Activated T-cell treated with anti-CD3 and anti-CD28 coated beads for 24 hours (primary cell): Measurements from ENCODE around the gene ERG.

Source experiments
- DNase-seq: peaks from one replicate; pipeline ENCODE4 v3.0.0-alpha.2; 2020; ENCODE audit warnings: low read depth

Gene ERG

DNA sequence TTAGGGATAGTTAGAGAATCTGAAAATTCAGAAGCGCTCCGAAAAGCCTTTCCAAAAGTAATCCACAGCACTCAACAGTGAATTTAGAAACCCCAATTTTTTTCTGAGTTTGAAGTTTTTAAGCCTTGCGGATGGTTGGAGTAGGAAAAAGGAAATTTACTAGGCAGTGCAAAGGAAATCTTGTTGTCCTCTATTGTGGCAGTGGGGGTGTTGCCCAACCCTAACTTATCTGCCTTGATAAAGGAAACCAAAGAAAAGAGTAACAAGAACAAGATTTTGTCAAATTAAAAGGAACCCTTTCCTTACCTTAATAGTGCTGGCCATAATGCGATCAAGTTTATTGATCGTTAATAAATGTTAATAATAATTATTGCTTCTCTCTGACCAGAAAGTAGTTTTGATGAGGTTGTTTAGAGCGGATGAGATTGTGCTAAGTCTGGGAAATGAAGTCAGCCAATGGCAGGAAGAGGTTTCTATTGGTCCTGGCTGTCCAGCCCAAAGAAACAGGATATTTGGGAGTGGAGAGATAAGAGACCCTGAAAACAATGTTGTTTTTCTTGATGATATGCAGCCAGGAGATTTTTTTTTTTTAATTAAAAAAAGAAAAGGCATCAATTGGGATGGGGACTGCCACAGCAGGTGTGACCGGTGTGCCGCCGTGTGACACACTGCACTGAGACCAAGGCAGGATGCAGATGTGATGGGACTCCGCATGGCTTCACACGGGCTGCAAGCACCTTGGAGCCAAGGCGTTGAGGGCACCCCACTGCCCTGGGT, at the start of gene ERG:
ERG (minus strand) TSS at position 421 of the 777 bp plus-strand sequence; CDS start at position 324, 97 bp downstream.
- no peak for DNase-seq

GRCh38 chr21:38544661-38545060, 46.4 kb upstream of the ERG start:
- DNase-seq = no peak

GRCh38 chr21:38542263-38542662, 44.0 kb upstream of the ERG start:
- DNase-seq = no peak

DNA sequence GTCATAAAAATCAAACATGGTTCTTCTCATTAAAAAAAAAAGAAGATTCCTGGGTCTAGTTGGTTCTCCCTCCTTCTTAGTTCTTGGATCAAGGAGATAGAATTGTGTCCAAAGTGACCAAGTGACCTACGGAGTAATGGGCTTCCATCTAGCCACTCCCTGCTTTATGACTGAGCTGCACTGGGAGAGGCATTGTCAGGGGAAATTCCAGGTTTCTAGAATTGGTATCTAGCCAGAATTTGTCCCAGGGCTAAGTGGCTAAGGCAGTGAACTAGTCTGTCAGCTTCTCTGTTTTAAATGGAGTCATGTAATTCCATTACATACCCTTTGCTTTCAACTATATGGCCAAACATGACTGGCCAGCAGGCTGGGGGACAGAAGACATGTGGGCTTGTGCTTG, 40.1 kb upstream of the ERG start:
- no peak for DNase-seq

DNA sequence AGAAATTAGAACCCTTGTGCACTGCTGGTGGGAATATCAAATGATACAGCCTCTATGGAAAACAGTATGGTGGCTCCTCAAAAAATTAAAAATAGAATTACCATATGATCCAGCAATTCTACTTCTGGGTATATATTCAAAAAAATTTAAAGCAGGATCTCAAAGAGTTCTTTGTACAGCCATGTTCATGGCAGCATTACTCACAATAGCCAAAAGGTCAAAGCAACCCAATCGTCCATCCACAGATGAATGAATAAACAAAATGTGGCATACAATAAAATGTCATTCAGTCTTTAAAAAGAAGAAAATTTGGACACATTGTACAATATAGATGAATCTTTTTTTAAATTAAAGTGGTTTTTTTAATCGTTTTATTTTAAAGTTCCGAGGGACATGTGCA, 36.3 kb upstream of the ERG start:
- DNase-seq = no peak

- no peak for DNase-seq
Measured at GRCh38 chr21:38533887-38534286, 35.6 kb upstream of the ERG start.

DNA sequence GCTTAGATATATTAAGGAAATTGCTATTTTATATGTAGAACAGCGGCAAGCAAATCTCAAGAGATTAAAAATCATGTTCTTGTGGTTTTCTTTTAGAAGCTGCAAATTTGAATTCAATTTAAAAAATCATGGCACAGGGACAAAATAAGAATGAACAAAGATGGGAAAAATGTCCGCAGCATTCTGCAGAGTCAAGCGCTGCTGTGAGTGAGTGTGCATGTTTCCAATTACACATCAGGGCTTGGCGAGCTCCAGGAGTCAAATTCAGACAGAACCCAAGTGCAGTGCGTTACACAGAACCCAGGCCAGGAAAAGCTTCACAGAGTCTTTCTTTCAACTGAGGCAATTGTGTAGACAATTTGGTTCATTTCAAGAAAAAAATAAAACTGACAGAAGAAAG, 33.3 kb upstream of the ERG start:
- DNase-seq = no peak

DNA sequence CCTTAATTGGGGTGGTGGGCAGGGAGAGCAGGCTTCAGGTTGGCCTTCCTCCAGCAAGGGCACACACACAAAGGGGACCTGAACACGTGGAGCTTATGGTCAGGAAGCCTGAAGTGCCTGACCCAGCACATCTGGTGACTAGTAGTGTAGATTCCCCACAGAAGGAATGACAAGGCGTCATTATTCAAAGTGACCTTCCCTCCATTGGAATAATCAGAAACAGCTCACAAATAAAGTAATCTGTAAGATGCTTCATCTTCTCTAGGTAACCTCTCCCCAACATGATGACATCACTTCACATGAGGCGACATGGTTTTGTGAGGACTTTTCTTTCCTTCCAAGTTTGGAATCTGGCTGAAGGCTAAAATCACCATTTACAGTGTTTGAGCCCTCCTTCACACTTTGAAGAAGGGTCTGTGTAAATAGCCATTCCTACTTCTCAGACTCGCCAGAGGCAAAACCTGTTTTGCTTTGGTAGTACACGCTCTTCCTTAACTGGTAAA, 32.8 kb upstream of the ERG start:
- no peak for DNase-seq

DNA sequence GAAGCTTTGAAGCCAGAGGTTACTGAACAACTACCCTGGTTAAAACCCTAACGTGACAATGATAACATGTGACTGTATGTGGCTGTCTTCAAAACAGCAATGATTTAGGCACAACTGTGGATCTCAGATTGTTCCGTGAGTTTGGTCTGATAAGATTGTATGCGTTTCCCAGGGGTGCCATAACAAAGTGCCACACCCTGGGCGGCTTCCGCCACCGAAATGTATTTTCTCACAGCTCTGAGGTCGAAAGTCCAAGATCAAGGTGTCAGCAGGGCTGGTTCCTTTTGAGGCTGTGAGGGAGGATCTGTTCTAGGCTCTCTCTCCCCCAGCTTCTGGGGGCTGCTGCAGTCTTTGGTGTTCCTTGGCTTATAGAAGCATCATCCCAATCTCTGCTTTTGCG, 29.5 kb upstream of the ERG start:
- DNase-seq = no peak

GRCh38 chr21:38525454-38525853, 27.2 kb upstream of the ERG start:
- no peak for DNase-seq

- DNase-seq = no peak
Measured at GRCh38 chr21:38524168-38525153, 26.2 kb upstream of the ERG start.

GRCh38 chr21:38520511-38520910, 22.2 kb upstream of the ERG start:
- no peak for DNase-seq

GRCh38 chr21:38511662-38512243, 13.5 kb upstream of the ERG start:
- DNase-seq = no peak

- DNase-seq = no peak
Measured at GRCh38 chr21:38511198-38511597, 12.9 kb upstream of the ERG start.

GRCh38 chr21:38507374-38507942, 9.2 kb upstream of the ERG start:
- no peak for DNase-seq

DNA sequence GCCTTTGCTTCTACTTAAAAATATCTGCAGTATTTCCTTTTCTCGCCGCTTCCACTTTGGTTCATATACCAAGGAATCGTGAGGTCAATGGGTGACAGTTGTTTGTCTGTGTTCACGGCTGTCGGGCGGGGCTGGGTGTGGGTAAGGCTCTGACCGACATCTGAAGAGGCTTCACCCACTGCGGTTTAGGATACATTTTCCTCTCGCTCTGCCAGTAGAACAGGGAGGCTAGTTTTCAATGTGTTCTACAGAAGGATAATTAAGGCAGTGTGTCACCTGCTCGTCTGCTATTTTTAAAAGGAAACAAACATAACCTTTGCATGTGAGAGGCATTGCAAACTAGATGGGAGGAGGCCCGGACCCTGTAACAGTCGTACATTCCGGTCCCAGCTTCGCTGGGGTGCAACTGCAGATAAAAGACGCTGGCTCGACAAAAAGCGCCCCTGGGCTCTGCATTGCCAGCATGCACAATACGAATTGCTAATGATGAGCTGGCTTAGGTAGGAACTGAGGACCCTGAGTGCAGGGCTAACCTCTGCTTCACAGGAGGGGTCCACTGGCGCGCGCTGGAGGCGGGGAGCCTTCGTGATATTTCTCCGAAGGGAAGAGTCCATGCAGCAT, 8.5 kb upstream of the ERG start:
- no peak for DNase-seq

DNA sequence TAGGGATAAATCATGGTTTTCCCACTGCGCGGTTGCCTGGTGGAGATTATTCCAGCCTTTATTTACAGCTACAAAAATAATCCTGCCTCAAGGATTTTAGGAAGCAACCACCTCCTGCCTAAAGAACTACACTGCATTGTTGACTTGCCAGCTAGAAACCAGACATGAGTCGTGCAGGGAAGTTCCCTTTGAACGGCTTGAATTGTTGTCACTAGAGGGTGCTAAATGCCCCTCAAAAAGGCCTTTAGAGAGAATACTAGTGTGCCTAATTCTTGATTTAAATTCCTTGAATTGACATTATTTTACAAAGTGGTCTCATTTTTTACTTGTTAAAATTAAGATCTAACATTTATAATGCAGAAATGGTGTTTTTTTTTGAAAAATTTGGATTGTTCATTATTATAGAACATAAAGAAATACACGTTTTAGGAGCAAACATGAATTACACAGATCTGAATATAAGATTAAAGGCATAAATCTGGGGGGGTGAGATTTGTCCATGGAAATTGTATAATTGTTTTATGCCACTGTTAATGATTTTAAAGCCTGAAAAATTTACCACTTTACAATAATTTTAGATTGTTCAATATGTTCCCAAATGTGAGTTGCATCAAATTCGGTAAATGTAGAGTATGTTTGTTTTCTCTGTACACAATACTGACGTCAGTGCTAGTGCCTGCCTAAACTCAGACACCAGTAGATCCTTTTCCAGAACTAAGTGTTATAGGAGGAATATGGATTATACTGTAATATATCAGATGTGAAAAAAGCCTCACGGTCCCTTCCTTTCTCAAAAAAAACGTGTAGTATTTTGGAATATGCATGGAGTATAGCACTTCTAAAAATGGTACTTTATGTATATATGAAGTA, 7.6 kb upstream of the ERG start:
- no peak for DNase-seq

- no peak for DNase-seq
Measured at GRCh38 chr21:38504066-38504465, 5.8 kb upstream of the ERG start.

DNA sequence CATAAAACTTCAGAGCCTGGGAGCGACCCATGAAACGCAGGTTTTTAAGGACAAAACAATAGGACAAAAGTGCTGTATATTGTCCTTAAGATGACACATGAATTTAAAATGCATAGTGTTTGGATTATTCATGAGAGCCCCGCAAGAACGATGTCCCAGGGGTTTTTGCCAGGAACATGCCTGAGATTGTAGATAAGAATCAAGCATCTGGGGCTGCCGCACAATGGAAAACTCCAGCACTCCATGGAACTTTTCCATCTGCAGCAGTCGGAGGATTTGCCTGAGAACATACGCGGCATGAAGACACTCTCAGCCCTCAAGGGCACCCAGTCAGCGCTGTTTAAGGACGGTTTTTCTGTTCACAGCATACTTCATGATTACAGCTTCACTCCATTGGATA, 5.3 kb upstream of the ERG start:
- no peak for DNase-seq

DNA sequence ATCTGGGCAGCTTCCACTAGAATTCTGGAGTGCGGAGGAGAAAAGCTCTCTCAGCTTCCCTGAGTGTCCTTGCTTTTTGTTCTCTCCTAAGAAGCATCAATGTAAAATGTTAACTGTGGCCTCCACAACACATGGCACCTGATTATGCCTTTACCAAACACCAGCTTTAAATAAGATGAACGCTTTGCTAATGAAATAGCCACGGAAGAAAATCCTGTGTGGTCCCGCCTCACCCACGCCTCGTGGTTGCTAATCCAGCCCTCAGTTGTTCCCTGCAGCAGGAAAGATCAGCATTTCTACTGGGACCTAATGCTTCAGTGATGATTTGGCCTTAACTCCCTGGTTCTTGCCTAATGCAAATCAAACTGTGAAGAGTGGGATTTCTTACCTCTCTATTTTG, 1.8 kb upstream of the ERG start:
- DNase-seq = no peak

DNA sequence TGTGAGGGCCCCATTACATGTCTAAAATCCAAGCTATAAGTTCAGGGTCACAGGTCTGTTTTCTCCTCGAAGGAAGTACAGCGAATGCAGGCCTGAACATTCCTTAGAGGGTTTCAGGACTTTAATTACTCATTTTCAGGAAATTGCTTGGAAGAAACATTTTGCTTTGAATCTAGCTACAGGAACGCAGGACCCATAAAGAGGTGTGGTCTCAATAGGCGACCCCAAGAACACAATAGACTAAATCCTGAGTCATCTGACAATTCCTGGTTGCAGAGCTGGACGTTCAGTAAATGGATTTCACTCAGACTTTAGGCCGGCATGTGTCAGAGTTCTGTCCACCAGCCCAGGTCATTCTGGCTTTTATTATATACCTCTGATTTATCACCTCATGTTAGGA, 1.0 kb upstream of the ERG start:
- DNase-seq = no peak
